DLD1 (cell line): ENCODE data around the gene ULBP1.
"Not testable (repeated sequence)": the region's sequence is repeated elsewhere in the genome, so short reads cannot be mapped to it uniquely, and the experiment has no call there.

ENCODE experiments used
- in situ Hi-C: cut with HindIII; loops from 2 replicates; pipeline ENCODE4 v1.10.0; 2017; ENCODE audit warnings: low sequenced_read_pairs

Gene ULBP1

GRCh38 chr6:150003599-150003998 is 39.9 kb downstream of the ULBP1 start:
- in situ Hi-C loops = not testable (repeated sequence)

DNA sequence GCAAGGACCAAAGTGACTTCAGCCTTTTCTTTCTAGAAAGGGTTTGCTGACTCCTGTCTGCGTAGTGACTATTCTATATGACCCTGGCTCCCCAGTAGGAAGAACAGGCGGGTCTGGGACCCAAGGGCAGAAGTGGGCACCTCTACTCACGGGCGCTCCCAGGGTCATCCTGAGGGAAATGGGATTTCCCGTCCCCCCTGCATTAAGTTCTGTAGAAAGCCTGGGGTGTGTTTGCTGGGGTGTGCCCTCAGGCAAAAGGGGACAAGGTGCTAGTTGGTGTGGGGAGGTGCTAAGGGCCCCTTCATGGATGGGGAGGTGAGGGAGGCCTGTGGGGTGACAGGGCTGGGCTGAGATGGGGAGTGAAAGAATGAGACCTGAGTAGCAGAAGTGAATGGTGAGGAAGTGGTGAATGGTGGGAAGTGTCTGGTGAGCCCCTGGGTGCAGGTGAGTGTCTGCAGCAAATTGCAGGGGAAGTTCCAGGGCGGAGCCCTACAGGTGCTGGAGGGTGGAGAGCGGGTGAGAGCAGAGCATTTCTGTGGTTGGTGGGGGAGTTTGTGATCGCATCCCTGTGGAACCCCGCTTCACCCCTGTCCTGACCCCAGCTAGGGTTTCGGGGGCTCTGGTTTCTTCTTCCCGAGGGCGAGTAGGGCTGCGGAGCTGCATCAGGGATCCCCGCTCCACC is 40.5 kb downstream of the ULBP1 start:
- in situ Hi-C loops = no loop called here

GRCh38 chr6:150004783-150005717 is 41.3 kb downstream of the ULBP1 start:
- in situ Hi-C loops = no loop called here

DNA sequence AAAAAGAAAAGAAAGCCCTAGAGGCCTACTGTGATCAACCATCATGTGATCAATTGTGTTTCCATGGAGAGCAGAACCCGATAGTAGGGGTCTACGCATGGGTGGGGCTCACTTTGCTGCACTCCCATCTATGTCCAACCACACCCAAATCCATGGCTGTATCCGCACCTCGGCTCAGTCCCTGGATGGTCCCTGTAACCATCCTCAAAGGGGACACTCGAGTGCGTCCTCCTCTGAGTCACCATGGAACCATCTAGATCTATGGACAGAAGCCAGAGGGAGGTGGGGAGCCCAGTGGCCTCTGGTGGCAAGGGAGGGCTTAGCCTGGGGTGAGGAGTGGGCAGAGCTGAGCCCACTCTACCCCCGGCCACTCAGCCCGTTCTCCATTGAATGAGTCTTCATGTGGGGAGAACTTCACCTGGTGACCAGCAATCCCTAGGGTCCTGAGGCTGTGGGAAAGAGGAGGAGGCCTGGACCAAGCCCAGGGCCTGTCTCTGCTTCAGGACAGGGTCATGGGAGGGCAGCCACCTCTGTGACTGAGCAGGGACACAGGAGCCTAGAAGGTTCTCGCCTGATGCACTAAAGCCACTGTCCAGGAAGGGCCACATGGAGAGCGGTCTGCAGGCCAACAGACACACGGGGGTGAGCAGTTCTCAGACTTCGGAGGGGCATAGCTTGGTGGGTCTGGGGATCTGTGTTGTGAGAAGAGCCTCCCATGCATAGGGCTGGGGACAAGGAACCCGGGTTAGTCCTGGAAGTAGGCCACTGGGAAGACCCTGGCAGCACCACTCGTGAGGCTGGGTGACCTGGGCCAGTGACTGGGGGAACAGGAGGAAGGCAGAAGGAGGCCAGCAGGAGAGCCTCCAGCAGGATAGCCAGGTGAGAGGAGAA is 42.3 kb downstream of the ULBP1 start:
- in situ Hi-C loops = no loop called here

GRCh38 chr6:150006961-150007464 is 43.3 kb downstream of the ULBP1 start:
- in situ Hi-C loops = no loop called here

- in situ Hi-C loops = no loop called here
Observed at GRCh38 chr6:150008588-150008987, 44.8 kb downstream of the ULBP1 start.

DNA sequence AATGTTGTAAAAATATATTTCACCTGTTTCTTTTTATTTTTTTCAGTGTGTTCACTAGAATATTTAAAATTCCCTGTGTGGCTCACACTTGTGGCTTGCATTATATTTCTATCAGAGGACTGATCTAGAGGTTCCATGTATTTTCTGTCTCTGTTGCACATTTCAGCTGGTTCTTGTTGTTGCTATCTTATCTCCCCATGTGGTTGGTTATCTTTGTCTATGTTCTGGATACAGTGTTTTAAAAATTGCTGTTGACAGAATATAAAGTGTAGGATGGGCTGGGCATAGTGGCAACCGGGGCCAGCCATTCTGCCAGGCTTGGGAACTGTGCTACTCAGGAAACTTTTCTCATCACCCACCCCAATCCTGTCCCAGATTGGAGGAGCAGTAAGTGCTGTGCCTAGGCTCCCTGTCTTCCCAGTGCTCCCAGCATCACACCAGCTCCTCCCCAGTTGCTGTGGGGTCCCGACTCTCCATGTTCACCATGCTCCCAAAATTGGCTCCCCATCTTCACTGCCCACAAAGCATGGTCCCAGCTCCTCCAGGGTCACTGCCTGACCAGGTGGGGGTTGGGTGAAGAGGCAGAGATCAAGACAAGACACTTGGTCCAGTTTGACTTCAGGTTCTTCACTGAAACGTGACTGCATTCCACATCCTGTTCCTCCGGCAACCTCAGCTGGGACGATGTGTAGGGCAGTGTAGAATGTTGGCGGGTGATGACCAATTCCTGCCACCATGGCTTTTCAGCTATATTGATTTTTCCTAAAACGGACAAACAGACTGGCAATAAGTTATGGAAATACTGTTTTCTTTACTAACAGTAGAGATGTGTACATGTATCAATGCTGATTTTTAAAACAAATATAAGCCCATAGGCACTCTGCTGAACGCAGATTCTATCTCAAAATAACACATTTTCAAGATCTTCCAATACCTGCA is 49.4 kb downstream of the ULBP1 start:
- in situ Hi-C loops = not testable (repeated sequence)

DNA sequence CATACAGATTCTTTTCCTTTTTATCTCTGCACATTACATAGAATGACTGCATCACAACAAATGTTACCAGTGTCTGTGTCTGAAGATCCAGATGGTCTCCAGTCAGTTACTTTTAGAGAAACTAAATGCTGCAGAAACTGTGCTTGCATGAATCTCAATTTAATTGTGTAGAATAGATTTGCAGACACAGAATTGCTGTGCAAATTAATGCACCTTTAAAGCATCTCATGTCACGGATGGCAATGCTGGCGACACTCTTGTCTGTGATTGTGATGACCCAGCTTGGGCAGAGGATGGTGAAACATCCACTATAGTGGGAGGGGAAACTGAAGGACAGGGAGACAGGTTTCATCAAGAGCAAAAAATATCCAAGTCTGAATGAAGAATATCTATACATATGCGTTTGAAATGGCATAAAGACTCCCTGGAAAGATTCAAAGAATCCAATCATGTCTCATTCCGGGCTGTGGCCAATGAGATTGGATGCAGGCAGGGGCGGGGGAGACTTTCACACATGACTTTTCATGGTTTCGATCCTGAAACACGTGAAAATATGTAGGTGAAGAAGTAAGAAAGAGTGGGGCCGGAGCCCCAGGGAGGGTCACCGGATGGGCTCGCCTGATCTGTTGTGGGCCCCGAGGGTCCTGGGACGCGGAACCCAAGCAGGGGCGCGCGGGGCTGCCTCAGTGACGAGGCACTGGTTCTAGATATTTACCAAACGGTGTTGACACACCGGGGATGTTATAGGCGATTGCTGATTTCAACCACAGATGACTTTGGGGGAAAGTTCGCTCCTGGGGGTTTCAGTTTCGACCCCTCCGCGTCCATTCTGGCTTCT is 50.3 kb downstream of the ULBP1 start:
- in situ Hi-C loops = not testable (repeated sequence)

DNA sequence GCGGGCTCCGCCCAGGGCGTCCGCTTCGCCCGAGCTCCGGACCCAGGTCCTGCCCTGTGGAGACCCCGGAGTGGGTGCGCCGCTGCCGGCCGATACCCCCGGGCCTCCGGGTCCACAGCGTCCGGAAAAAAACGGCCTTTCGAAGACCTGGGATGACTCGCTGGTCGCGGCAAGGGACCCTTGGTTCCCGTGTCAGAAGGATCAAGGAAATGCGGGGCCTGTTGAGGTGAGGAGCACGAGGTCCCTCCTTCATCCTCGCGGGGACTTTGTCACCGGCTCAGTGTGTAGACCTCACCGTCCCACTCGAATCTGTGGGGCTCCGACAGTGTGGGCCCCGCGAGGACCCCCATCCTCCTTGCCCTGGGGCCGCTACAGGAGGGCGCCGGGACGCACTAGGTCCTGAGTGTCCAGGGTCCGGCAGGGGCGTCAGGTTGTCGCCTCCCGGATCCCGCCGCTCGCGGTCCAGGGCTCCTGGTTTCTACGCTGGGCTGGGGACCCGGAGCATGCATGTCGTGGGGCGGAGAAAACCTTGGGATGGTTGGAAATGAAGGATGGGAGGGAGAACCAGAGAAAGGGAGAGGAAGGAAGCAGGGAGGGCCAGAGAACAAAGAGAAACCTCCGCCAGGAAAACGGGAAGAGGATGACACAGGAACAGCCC is 51.0 kb downstream of the ULBP1 start:
- in situ Hi-C loops = not testable (repeated sequence)

DNA sequence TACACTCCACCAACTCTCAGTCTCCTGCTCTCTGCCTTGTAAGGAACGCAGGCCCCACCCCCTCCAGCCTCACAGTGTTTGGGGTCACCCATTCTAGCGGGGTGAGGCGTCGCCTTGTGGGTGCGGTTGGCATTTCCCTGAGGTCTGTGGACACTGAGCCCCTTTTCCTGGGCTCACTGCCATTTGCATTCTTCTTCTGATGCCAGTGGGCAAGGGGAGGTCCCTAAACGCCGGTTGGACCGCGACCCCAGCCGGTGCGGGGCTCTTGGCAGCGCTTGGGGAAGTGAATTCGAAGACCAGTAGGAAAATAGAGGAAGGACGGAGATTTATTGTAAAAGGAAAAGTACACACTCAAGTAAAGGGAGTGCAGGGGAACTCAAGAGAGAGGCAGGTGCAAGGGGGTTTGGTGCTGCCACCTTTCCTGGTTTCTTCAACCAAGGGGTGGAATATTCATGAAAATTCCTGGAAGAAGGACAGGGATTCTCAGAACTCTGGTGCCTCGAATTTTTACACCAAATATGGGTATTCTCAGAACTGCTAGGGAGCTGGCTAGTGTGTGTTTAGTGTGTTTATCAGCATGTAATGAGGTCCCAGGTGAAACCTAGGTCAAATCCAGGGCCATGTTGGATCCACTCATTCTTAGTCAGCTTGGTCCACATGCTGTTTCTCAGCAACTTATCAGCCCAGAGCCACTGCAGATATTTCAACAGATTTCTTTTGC is 51.7 kb downstream of the ULBP1 start:
- in situ Hi-C loops = not testable (repeated sequence)

DNA sequence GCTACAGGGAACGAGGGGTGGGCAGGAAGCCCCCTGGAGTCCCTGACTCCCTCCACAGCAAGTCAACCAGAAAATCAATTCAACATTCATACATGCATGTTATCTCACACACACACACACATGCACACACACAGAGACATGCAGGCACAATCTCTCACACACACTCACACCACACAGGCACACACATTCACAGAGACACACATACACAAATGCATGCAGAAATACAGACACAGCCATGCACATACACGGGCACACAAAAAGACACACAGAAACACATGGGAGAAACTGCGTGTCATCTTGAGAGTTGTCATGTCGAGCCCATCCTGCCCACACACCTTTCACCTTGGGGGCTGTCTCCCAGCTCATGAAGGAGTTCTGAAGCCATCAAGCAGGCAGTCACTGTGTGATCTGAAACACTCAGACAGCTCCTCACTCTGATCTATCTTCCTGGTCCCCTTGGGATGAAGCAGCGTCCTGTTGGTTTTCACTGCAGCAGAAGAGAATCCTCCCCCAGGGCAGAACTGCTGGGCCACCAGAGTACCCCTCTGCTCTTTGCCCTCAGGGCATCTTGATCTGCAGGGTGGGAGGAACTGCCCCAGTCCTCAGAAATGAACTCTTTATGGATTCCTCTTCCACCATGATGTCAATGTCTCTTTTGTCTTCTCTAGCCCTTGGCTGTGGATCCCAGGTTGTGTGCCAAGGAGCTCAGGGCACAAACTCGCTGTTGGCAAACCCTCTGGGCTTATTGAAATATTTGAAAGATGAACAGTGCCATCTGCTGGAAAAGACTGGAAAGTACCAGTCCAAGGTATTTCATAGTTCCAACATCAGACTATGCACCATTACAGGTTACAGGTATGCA is 52.8 kb downstream of the ULBP1 start:
- in situ Hi-C loops = no loop called here

DNA sequence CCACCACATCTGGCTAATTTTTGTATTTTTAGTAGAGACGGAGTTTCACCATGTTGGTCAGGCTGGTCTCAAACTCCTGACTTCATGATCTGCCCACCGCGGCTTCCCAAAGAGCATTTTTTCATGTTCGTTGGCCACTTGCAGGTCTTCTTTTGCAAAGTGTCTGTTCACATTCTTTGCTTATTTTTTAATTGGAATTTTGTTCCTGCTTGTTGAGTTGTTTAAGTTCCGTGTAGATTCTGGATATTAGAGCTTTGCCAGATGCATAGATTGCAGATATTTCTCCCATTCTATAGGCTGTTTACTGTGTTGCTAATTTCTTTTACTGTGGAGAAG is 53.4 kb downstream of the ULBP1 start:
- in situ Hi-C loops = not testable (repeated sequence)

- in situ Hi-C loops = no loop called here
Observed at GRCh38 chr6:150018846-150019580, 55.3 kb downstream of the ULBP1 start.

DNA sequence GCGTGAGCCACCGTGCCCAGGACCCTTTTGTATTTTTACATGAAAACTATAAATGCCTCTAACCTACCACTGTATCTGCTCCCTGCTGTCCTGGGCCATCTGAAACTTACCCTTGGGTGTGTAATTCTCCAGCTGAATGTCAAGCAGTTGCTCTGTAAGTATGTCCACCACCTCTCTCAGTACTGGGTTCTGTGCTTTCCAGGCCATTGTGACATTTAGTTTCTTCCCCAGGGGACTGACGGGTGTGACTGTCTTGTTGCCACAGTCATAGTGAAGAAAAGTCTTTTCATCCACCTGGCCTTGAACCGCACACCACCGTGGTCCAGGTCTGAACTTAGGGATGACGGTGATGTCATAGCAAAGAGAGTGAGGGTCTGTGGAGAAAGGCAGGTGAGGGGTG is 58.1 kb downstream of the ULBP1 start:
- in situ Hi-C loops = not testable (repeated sequence)
